SK-N-SH treated with all-trans-retinoic acid at 6 μM for 48 hours (cell line): ENCODE data around the gene RAMP2.
A peak's percentile ranks its signal among the peaks of the same experiment; 100 is the strongest.

Source experiments
- ATAC-seq: fragments of 200-7000 bp; cut with Tn5 transposase; 3 replicates; pipeline ENCODE4 v1.9.1; 2020; ENCODE audit warnings: mild to moderate bottlenecking, moderate library complexity
- ARNTL ChIP-seq: fragments of 450-650 bp; formaldehyde crosslinking; IDR thresholded peaks from 2 replicates; pipeline ENCODE4 v1.5.0; 2020; ENCODE audit warnings: low read depth, mild to moderate bottlenecking, moderate library complexity, borderline replicate concordance
- BACH2 ChIP-seq: fragments of 250-450 bp; sonication (Bioruptor Pico); IDR thresholded peaks from 2 replicates; pipeline ENCODE4 v1.9.0; 2021; ENCODE audit warnings: mild to moderate bottlenecking, borderline replicate concordance
- CSDC2 ChIP-seq: fragments of 250-450 bp; sonication (Bioruptor Pico); IDR thresholded peaks from 2 replicates; pipeline ENCODE4 v1.5.0; 2020; ENCODE audit warnings: mild to moderate bottlenecking, moderate library complexity
- ESRRG ChIP-seq: fragments of 250-450 bp; sonication (Bioruptor Pico); IDR thresholded peaks from 2 replicates; pipeline ENCODE4 v1.6.1; 2021; ENCODE audit warnings: mild to moderate bottlenecking
- GLIS3 ChIP-seq: fragments of 250-450 bp; sonication (Bioruptor Pico); IDR thresholded peaks from 2 replicates; pipeline ENCODE4 v1.5.0; 2020; ENCODE audit warnings: mild to moderate bottlenecking, moderate library complexity
- ISL1 ChIP-seq: fragments of 250-450 bp; sonication (Bioruptor Pico); IDR thresholded peaks from 2 replicates; pipeline ENCODE4 v2.1.2; 2022; ENCODE audit warnings: mild to moderate bottlenecking, moderate library complexity
- OSR1 ChIP-seq: fragments of 250-450 bp; sonication (Bioruptor Pico); IDR thresholded peaks from 2 replicates; pipeline ENCODE4 v1.8.0; 2022; ENCODE audit warnings: moderate library complexity, mild to moderate bottlenecking, inconsistent platforms
- PATZ1 ChIP-seq: fragments of 250-450 bp; sonication (Bioruptor Pico); IDR thresholded peaks from 2 replicates; pipeline ENCODE4 v1.8.0; 2020; ENCODE audit warnings: mild to moderate bottlenecking, moderate library complexity, borderline replicate concordance
- PPARA ChIP-seq: fragments of 250-450 bp; sonication (Bioruptor Pico); IDR thresholded peaks from 2 replicates; pipeline ENCODE4 v1.5.0; 2020; ENCODE audit warnings: mild to moderate bottlenecking, borderline replicate concordance
- RARB ChIP-seq: fragments of 250-450 bp; sonication (Bioruptor Pico); IDR thresholded peaks from 2 replicates; pipeline ENCODE4 v1.8.0; 2021; ENCODE audit warnings: mild to moderate bottlenecking, moderate library complexity
- SNAI2 ChIP-seq: fragments of 250-450 bp; sonication (Bioruptor Pico); IDR thresholded peaks from 2 replicates; pipeline ENCODE4 v1.5.0; 2020; ENCODE audit warnings: mild to moderate bottlenecking, moderate library complexity
- TOX ChIP-seq: fragments of 250-450 bp; sonication (Bioruptor Pico); IDR thresholded peaks from 2 replicates; pipeline ENCODE4 v1.8.0; 2021; ENCODE audit warnings: mild to moderate bottlenecking, moderate library complexity, borderline replicate concordance
- ZC3H10 ChIP-seq: fragments of 250-450 bp; sonication (Bioruptor Pico); IDR thresholded peaks from 2 replicates; pipeline ENCODE4 v1.5.1; 2021; ENCODE audit warnings: mild to moderate bottlenecking, moderate library complexity
- ZFP3 ChIP-seq: fragments of 250-450 bp; sonication (Bioruptor Pico); IDR thresholded peaks from 2 replicates; pipeline ENCODE4 v1.5.0; 2020; ENCODE audit warnings: mild to moderate bottlenecking, moderate library complexity
- ZFP30 ChIP-seq: fragments of 450-650 bp; formaldehyde crosslinking; IDR thresholded peaks from 2 replicates; pipeline ENCODE4 v1.5.0; 2022; ENCODE audit warnings: mild to moderate bottlenecking, moderate library complexity
- ZNF565 ChIP-seq: fragments of 450-650 bp; formaldehyde crosslinking; conservative IDR thresholded peaks from 2 replicates; pipeline ENCODE4 v1.5.0; 2020; ENCODE audit warnings: low read depth, mild to moderate bottlenecking, moderate library complexity
- ZNF70 ChIP-seq: fragments of 450-650 bp; formaldehyde crosslinking; IDR thresholded peaks from 2 replicates; pipeline ENCODE4 v1.5.0; 2020; ENCODE audit warnings: mild to moderate bottlenecking, moderate library complexity
- ZNF8 ChIP-seq: fragments of 450-650 bp; formaldehyde crosslinking; IDR thresholded peaks from 2 replicates; pipeline ENCODE4 v1.5.0; 2020; ENCODE audit warnings: mild to moderate bottlenecking, moderate library complexity
- TF ChIP-seq, protein P1 (sequence below): fragments of 250-450 bp; sonication (Bioruptor Pico); IDR thresholded peaks from 2 replicates; pipeline ENCODE4 v1.5.1; 2020; ENCODE audit warnings: low read depth, mild to moderate bottlenecking, moderate library complexity
- TF ChIP-seq, protein P2 (sequence below): fragments of 250-450 bp; sonication (Bioruptor Pico); IDR thresholded peaks from 2 replicates; pipeline ENCODE4 v1.5.1; 2021; ENCODE audit warnings: mild to moderate bottlenecking, moderate library complexity
- TF ChIP-seq, protein P3 (sequence below): fragments of 250-450 bp; sonication (Bioruptor Pico); IDR thresholded peaks from 2 replicates; pipeline ENCODE4 v1.5.0; 2020; ENCODE audit warnings: mild to moderate bottlenecking, moderate library complexity

RAMP2 gene

DNA sequence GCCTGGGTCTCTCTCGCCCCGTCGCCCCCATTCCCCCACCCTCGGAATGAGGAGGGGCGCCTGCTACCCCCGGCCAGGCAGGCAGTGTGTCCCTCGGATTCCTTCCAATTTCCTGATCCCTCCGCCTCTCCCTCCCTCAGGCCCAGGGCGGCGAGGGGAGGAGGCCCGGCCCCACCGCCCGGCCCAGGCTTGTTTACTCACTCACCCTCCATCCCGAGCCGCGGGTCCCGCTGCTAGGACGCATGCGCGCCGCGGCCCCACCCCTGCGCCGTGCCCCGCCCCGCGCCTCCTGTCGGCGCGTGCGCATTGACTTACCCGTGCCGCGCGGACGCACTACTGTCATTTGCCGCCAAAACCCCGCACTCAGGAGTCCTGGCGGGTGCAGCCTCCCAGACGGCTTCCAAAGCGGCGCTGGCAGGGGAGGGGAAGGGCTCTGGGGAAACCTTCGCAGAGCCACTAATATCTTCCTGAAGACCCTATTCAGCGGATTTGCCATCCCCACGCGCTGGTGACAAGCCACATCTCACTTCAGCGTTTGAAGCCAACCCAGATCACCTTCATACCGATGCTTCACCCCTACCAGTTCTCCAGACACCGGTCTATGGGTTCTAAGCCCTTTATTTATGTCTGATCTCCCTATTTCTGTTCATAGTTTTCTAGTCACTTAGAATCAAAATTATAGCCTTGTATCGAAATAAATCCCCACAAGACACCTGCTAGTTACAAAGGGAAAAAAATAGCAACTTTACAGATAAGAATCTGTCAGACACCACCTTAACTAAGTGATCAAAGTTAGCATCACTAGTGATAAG, 16.0 kb upstream of the RAMP2 start, which contains the start of gene EZH1:
Gene EZH1 (minus strand): TSS at position 235 of the 812 bp plus-strand sequence. CDS start 16,099 bp downstream, outside the sequence.
- no peak for TF ChIP-seq PPARA (CRISPR knock-in tag)
- TF ChIP-seq ZNF70 (CRISPR knock-in tag) = no peak
- no peak for TF ChIP-seq BACH2
- no peak for TF ChIP-seq PATZ1 (CRISPR knock-in tag)
- no peak for TF ChIP-seq OSR1 (CRISPR knock-in tag)
- TF ChIP-seq, protein P1, sequence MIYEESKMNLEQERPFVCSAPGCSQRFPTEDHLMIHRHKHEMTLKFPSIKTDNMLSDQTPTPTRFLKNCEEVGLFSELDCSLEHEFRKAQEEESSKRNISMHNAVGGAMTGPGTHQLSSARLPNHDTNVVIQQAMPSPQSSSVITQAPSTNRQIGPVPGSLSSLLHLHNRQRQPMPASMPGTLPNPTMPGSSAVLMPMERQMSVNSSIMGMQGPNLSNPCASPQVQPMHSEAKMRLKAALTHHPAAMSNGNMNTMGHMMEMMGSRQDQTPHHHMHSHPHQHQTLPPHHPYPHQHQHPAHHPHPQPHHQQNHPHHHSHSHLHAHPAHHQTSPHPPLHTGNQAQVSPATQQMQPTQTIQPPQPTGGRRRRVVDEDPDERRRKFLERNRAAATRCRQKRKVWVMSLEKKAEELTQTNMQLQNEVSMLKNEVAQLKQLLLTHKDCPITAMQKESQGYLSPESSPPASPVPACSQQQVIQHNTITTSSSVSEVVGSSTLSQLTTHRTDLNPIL (CRISPR knock-in tag) = no peak
- no peak for TF ChIP-seq ISL1 (CRISPR knock-in tag)
- TF ChIP-seq ARNTL (CRISPR knock-in tag) = no peak
- no peak for TF ChIP-seq ESRRG (CRISPR knock-in tag)
- TF ChIP-seq CSDC2 (CRISPR knock-in tag) = no peak
- TF ChIP-seq ZFP3 (CRISPR knock-in tag) = no peak
- no peak for TF ChIP-seq SNAI2 (CRISPR knock-in tag)
- TF ChIP-seq GLIS3 (CRISPR knock-in tag) = no peak
- TF ChIP-seq TOX (CRISPR knock-in tag) = no peak
- TF ChIP-seq, protein P2, sequence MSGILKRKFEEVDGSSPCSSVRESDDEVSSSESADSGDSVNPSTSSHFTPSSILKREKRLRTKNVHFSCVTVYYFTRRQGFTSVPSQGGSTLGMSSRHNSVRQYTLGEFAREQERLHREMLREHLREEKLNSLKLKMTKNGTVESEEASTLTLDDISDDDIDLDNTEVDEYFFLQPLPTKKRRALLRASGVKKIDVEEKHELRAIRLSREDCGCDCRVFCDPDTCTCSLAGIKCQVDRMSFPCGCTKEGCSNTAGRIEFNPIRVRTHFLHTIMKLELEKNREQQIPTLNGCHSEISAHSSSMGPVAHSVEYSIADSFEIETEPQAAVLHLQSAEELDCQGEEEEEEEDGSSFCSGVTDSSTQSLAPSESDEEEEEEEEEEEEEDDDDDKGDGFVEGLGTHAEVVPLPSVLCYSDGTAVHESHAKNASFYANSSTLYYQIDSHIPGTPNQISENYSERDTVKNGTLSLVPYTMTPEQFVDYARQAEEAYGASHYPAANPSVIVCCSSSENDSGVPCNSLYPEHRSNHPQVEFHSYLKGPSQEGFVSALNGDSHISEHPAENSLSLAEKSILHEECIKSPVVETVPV = no peak
- TF ChIP-seq ZNF565 (CRISPR knock-in tag) = no peak
- TF ChIP-seq ZFP30 = no peak
- no peak for TF ChIP-seq ZC3H10 (CRISPR knock-in tag)
- peak; percentile 95 for ATAC-seq

- TF ChIP-seq OSR1 (CRISPR knock-in tag) (no peak), BACH2 (no peak), SNAI2 (CRISPR knock-in tag) (no peak), ZFP3 (CRISPR knock-in tag) (no peak), ZNF565 (CRISPR knock-in tag) (no peak), GLIS3 (CRISPR knock-in tag) (no peak), PPARA (CRISPR knock-in tag) (no peak), ZC3H10 (CRISPR knock-in tag) (no peak), ISL1 (CRISPR knock-in tag) (no peak), RARB (CRISPR knock-in tag) (no peak), PATZ1 (CRISPR knock-in tag) (no peak), ESRRG (CRISPR knock-in tag) (no peak), CSDC2 (CRISPR knock-in tag) (no peak), ZNF8 (CRISPR knock-in tag) (no peak)
- TF ChIP-seq, protein P3, sequence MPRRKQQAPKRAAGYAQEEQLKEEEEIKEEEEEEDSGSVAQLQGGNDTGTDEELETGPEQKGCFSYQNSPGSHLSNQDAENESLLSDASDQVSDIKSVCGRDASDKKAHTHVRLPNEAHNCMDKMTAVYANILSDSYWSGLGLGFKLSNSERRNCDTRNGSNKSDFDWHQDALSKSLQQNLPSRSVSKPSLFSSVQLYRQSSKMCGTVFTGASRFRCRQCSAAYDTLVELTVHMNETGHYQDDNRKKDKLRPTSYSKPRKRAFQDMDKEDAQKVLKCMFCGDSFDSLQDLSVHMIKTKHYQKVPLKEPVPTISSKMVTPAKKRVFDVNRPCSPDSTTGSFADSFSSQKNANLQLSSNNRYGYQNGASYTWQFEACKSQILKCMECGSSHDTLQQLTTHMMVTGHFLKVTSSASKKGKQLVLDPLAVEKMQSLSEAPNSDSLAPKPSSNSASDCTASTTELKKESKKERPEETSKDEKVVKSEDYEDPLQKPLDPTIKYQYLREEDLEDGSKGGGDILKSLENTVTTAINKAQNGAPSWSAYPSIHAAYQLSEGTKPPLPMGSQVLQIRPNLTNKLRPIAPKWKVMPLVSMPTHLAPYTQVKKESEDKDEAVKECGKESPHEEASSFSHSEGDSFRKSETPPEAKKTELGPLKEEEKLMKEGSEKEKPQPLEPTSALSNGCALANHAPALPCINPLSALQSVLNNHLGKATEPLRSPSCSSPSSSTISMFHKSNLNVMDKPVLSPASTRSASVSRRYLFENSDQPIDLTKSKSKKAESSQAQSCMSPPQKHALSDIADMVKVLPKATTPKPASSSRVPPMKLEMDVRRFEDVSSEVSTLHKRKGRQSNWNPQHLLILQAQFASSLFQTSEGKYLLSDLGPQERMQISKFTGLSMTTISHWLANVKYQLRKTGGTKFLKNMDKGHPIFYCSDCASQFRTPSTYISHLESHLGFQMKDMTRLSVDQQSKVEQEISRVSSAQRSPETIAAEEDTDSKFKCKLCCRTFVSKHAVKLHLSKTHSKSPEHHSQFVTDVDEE (CRISPR knock-in tag) = no peak
- TF ChIP-seq, protein P2 = no peak
- TF ChIP-seq, protein P1 (CRISPR knock-in tag) = no peak
- TF ChIP-seq, all 23 proteins: peak for 0
- ATAC-seq = no peak
These were observed 12.7 kb upstream of the RAMP2 start for GRCh38 chr17:42748202-42748907.
